CD4-positive, alpha-beta T cell treated with Interleukin-6 for 4 hours (primary cell): Measurements from ENCODE around the gene AP5Z1.

Experiments
- DNase-seq: peaks from one replicate; pipeline ENCODE4 v3.0.0-alpha.2; 2020; ENCODE audit warnings: mixed read lengths

AP5Z1 gene

GRCh38 chr7:4805110-4805983 is 29.9 kb downstream of the AP5Z1 start:
- DNase-seq, result no peak

DNA sequence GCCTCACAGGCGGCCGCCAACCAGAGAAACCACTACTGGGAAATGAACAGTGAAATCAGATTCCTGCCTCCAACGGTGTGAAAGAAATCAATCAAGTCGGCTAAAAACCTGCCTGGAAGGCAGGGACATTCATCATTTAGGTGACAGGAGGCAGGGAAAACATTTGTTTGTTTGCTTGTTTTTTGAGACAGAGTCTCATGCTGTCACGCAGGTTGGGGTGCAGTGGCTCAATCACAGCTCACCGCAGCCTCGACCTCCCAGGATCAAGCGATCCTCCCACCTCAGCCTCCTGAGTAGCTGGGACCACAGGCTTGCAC is 30.5 kb downstream of the AP5Z1 start:
- no peak for DNase-seq

GRCh38 chr7:4806983-4807597 is 31.7 kb downstream of the AP5Z1 start:
- DNase-seq, result no peak

- DNase-seq, result no peak
These were observed 32.2 kb downstream of the AP5Z1 start for GRCh38 chr7:4807598-4808016.

GRCh38 chr7:4808026-4808425 is 32.6 kb downstream of the AP5Z1 start:
- no peak for DNase-seq

DNA sequence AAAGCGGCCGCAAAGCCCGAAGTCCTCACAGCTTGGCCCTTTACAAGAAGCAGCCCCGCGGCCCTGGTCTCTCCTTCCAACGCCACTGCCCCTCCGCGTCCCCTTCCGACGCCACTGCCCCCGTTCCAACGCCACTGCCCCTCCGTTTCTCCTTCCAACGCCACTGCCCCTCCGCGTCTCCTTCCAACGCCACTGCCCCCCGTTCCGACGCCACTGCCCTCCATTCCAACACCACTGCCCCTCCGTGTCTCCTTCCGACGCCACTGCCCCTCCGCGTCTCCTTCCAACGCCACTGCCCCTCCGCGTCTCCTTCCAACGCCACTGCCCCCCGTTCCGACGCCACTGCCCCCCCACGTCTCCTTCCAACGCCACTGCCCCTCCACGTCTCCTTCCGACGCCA is 33.1 kb downstream of the AP5Z1 start:
- no peak for DNase-seq

- DNase-seq, result peak; percentile 52
These were observed 33.7 kb downstream of the AP5Z1 start for GRCh38 chr7:4809091-4809591.

DNA sequence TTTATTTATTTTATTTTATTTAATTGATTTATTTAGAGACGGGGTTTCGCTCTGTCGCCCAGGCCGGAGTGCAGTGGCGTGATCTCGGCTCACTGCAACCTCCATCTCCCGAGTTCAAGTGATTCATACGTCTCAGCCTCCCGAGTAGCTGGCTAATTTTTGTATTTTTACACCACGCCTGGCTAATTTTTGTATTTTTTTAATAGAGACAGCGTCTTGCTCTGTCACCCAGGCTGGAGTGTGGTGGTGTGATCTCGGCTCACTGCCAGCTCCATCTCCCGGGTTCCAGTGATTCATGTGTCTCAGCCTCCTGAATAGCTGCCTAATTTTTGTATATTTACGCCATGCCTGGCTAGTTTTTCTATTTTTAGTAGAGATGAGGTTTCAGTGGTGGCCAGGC is 34.2 kb downstream of the AP5Z1 start:
- DNase-seq, result no peak

DNA sequence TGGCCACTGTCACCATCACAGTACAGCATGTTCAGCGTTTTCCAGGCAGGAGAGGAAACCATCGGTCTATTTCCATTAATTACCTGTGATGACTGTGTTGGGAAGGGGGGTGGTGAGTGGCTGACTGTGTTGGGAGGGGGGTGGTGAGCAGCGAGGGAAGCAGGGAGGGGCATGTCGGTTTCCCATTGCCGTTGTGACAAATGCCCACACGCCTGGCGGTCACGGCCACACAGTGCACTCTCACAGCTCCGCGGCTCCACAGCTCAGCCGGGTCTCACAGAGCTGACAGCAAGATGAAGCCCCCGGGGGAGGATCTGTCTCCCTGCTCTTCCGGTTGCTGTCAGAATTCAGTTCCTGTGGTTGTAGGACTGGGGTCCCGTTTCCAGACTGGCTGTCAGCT is 39.0 kb downstream of the AP5Z1 start:
- no peak for DNase-seq

GRCh38 chr7:4815121-4815520 is 39.7 kb downstream of the AP5Z1 start:
- no peak for DNase-seq

GRCh38 chr7:4815609-4816418 is 40.4 kb downstream of the AP5Z1 start:
- no peak for DNase-seq

- DNase-seq, result no peak
These were observed 41.1 kb downstream of the AP5Z1 start for GRCh38 chr7:4816419-4817080.

DNA sequence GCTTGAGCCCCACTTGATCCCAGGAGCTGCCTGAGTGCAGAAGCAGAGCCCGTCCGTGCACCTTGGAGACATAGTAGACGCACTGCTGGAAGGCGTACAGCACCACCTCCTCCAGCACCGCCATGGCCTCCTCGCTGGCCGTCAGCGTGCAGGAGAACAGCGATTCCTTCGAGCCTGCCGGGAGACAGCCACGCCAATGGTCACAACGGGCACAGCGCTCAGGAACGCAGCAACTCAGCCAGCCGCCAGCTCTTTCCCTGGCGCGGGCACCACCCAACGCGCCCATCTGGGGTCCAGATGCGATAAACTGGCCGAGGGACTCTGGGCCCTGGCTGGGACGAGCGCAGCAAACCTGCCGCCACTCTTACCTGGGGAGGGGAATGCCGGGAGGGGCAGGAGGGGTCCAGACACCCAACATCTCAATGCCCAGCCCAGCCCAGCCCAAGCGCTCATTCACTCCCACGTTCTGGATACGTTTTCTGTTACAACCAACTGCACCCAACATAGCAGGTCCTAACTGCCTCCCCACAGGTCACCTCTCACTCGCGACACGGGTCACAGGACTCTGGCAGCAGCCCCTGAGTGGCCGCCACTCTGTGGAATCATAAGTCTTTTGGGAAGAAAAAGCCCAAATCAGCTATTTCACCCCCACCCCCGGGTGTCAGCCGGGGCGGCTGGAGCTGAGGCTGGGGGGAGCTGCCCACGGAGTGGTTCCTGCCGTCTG is 41.9 kb downstream of the AP5Z1 start:
- DNase-seq, result no peak

GRCh38 chr7:4818000-4818794 is 42.8 kb downstream of the AP5Z1 start:
- DNase-seq, result no peak

DNA sequence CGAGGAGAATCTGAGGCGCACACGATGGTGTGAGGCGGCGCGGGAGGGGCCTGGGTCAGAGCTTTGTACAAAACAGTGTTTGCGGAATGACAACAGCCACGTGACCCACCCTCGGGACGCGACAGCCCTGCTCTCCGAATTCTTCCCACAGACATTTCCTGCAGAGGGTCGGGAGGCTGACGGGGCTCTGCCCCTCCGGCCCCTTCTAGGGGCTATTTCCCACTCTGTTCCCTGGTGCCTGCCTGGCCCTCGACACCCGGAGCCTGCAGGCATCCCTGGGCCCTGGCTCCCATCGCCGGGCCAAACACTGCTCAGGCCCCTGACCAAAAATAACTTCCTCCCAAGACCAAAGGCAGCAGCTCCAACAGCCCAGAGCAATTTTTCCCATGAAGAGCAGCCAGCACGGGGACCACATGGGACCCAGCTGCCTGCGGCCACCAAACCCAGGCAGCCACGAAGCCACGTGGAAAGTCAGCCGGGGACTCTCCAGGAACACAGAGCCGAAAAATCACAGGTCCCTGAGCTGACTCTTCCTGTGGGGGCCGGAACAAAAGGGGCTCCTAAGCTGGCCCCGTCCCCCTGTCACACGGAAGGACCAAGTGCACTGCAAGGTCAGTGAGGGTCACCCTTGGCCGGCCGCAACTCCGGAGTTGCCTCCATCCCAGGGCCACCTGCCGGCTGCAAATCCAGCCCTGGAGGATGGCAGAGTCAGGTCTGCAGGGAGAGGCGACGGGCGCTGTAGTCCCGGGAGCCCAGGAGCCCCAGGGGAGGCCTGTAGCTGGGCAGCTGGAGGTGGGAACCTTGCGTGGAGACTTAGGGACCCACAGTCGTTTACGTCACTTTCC is 44.4 kb downstream of the AP5Z1 start:
- DNase-seq, result no peak

DNA sequence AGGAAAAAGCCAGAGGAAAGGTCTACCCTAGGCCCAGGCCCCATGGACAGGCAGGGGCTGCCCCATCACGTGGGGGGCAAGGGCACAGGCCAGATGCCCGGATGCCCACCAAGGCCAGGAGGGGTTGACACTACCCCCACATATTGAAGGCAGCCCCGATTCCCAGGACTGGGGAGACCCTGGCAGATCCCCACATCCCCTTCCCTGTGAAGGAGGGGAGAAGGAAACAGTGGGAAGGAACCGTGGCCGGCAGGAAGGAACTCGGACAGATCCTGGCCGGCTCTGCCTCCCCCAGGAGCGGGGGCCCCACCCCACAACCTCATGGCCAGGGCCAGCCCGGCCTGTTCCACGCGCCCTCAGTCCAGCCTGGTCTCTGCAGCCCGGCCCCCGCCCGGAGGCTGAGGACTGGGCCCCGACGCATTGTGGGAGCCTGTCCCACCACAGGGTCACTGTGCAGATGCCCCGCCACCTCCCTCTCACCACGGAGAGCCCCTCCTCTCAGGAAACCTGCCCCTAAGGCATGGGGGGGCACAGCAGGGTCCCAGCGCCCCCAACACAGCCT is 45.1 kb downstream of the AP5Z1 start:
- no peak for DNase-seq

DNA sequence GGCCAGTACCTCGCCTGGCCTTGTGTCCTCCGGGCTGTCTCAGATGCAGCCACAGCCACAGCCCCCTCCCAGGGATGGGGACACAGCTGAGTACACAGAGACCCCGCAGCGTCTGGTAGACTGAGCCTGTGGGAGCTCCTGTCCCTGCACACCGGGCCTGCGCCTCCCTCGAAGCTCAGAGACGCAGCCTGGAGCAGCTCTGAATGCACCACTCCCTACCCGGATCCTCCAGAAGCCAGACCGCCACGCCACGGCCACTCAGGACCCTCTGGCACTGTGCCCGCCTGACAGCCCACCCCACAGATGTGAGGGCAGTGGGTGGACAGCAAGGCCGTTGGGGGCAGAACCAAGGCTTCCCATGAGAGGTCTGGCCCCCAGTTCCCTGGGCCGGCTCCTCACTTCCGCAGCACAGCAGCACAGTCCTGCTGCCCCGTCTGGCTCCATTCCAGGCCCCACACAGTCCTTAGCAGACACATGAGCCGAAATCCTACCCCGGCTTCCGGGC is 45.6 kb downstream of the AP5Z1 start:
- DNase-seq, result no peak

DNA sequence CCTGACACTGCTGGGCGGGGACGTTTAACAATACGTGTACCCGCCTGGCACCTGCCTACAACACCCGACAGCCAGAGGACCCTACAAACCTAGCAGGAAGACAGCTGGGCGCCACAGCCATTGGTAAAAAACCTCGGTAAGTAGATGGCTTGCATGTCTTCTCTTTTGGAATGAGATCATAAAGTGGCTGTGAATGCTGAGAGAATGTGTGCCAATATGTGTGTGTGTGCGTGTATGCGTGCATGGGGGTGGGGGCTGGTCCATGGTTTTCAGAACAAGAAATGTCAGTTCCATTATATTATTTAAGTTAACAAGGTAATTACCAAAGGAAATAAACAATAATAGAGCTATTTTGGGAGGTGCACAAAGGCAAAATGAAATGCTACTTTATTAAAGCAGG is 47.3 kb downstream of the AP5Z1 start:
- DNase-seq, result no peak

GRCh38 chr7:4823441-4824119 is 48.2 kb downstream of the AP5Z1 start:
- no peak for DNase-seq
